Amygdala (tissue), 56 donors: Measurements from ENCODE around the gene LRRC75B.
"Not testable (repeated sequence)": the region's sequence is repeated elsewhere in the genome, so short reads cannot be mapped to it uniquely, and the experiment has no call there.

Experiments used
- DNase-seq, 56 donors: peaks; one replicate each; lab custom pipeline; 2025; lab: John Stamatoyannopoulos, UW

LRRC75B gene

DNA sequence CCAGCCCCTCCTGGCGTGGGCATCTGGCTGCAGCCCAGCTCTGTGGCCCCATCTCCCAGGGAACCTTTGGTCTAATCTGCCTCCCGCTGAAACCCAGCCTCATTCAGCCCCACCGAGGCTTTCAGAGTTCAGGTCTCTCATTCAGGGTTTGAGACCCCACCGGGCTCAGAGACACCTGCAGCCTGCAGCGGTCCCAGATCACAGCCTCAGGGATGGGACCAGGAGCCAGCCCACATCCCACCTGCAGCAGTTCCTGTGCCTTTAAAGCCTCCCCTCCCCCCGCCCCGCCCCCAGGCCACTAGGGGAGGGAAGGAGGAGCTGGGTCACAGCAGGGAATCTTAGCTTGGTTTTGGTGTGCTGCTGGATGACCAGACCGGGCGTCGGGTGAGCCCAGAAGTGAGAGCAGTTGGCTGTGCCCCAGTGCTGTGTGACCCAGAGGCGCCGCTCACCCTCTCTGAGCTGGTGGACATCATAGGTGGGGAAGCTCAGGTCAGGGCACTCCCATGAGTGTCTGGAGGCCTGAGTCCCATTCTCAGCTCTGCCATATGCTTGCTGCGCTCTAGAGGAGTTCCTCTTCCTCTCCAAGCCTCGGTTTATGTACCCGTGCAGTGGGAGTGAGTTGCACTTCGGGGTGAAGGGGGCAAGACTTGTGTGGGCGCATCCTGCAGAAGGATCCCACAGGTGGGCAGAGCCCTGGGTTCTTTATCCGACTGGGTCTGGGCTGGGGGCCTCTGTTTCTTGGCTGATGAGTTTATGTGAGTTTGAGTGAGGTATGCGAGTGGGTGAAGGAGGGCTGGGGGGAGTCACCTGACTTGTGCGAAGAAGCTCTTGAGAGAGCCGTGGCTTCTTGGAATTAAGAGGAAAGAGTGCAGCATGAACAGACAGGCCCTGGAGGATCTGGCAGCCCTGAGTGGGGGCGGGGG lies 10.2 kb upstream of the LRRC75B start, which contains the start of gene GGT1:
TSS of gene GGT1 (plus strand) at position 347 of the 923 bp plus-strand sequence. CDS start 7,889 bp downstream, outside the sequence.
- not testable (repeated sequence) for DNase-seq

DNA sequence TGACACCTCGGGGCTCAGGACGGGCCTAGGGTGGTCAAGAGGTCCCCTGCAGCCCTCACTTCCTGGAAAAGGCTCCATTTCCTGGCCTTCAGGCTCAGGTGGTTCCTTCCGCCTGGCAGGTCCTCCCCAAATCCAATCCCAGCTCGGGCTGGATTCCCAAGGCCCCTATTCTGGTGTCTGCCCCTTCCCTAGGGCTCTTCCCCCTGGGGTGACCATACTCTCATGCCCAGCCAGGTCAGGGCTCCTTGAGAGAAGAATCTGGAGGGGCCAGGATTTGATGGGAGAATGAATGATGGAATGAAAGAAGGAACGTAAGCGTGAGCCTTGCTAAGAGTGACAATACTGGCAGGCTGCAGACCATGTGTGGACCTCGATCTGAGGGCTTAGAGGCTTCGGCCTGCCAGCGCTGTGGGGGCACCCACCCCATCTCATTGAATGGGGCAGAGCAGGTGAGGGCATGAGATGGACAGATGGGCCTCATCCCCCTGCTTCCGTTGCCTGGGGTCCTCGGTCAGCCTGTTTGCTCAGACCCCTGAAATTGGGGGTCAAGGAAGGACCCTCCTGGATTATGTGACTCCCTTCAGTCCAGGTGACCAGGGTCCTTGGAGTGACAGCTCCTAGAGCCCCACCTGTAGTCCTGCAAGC lies 9.4 kb upstream of the LRRC75B start:
- not testable (repeated sequence) for DNase-seq

DNA sequence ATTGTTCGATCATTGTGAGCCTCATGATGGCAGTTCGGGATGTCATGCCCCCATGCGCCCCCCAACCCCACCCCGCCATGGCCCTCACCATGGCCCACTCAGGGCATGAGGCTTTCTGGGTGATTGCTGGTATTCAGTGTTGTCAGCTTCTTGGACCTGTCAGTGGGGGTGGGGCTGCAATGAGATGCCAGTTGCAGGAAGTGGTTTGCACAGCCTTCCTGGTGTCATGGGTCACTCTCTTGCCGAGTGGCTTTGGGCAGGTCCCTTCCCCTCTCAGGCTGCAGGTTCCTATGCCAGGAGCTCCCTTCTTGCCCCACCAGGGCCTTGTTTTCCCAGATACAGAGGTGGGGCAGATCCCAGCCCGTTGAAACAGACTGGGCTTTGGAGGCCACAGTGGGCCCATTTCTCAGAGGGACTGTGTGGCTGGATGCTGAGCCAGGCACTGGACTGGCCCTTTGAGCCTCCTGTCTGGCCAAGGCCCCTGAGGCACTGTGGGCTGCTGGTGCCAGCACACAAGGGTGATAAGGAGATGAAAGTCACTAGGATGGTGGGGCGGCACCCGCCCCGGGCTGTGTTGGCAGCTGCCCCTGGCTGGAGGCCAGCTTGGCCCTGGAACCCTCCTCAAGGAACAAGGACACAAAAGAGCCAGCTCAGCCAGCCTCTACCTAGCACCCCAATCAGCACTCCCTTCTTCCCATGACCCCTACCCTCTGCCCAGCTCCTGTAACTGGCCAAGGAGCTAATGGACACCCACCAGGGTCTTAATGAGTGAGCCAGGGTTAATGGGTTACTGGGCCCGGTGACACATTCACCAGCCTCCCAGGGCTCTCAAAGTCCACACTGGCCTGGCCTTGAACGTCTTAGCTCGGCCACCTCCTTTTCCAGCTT lies 8.6 kb upstream of the LRRC75B start:
- DNase-seq, result peak in 2 of 56 donors; percentile 17 to 68

DNA sequence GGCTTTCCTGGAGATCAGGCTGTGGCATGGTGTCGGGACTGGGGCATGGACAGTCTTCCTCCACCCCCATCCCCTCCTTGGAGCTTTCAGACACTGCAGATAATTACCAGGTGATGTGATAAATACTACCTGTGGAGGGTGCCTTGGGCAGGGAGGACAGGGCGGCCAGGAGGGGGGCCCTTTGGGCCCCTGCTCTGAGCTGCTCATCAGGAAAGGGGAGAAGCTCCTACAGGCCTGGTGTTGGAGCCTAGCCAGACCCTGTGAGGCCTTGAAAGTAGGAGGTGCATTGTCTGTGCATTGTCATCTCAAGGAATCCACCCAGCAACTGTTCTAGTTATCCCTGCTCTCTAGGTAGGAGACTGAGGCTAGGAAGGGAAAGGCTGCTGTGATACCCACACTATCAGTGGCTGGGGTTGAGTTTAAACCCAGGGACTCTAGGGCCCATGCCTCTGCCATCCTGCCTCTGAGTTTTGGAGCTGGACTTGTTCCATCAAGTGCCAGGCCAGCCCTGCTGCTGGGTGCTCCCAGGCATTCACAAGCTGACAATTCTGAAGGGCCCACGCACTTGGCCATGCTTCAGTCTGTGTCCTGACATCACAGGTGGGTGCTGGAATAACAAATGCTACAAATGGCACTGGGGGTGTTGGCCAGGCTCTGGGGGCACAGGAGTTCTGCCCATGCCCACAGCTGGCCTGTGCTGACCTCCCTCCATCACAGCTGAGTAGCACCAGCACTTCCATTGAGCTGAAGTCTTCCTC lies 7.3 kb upstream of the LRRC75B start:
- DNase-seq, result not testable (repeated sequence)

DNA sequence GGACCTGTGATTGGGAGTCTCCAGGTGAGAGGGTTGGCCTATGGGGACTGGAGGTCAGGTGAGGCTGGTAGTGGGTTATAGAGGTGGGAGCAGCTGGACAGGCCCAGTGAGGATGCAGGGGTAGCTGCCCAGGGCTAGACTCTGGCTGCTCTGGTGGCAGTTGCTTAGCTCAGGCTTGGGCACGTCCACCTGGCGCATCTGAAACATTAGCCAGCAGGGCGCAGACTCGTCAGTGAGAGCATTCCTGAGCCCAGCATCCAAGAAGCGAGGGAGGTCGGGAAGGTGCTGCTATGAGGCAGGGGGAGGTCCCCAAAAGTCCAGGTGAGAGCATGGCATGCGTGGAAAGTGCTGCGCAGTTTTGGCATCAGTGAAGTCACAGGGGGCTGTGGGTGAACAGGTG lies 6.6 kb upstream of the LRRC75B start:
- DNase-seq, result no peak

DNA sequence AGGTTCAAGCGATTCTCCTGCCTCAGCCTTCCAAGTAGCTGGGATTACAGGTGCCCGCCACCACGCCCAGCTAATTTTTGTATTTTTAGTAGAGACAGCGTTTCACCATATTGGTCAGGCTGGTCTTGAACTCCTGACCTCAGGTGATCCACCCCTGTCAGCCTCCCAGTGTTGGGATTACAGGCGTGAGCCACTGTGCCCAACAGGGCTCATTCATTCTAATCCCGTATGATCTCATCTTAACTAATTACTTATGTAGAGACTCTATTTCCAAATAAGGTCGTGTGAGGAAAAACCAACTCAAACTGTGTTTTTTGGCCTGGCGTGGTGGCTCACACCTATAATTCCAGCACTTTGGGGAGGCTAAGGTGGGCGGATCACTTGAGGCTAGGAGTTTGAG lies 4.2 kb upstream of the LRRC75B start:
- not testable (repeated sequence) for DNase-seq

DNA sequence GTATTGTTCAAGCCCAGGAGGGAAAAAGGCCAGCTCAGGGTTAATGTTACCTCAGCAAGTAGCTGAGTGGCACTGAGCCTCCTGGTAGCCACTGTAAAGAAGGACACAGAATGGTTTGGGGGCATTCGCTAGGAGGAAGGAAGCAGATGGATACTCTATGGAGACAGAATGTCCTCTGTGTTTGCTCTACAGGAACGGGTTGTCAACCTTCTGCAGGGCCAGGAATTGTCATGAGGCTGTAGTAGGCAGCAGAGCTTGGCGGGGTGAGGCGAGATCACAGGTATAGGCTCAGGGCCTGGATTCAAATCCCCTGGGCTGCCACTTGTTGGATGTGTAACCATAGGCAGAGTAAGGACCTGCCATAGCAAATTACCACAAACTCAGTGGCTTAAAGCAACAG lies 3.0 kb upstream of the LRRC75B start:
- no peak for DNase-seq

DNA sequence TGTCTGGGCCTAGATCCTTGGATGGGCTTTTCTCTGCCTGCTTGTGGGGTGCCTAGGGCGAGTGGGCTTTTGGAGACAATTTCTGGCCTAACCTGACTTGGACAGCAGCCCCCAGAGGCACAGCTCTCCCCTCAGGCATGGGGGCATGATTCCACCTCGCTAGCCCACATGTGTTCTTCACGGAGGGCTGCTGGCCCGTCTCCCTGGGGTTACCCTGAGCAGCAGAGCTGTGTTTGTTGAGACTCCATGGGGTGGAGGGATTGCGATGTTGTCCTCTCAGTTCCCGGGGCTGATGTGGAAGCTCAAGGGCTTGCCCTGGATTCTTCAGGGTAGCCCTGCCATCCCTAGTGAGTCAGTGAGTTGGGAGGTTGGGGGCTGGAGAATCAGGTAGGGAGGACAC lies 2.4 kb upstream of the LRRC75B start:
- no peak for DNase-seq

DNA sequence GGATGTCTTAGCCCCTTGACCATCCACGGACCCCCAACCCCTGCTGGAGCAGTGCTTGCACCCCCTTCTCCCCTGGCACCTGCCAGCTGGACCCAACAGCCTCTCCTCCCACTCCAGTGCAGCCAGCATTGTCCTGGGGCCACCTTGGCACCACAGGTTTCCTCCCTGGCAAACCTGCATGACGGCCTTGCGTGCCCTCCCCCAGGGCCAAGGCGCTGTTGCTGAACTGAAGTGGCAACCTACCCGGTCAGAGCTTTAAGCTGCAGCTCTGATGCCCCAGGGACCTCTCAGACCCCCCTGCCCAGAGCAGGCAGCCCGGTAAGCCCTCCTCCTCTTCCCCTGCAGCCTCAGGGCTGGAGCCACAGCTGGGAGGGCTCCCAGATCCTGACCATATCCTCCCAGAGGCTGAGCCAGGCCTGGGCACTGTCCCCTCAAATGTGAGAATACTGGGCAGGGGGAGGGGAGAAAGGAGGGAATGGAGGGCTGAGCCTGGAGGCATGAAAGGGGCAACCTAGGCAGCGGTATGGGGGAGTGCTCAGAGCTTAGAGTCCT lies 1.8 kb upstream of the LRRC75B start:
- no peak for DNase-seq

DNA sequence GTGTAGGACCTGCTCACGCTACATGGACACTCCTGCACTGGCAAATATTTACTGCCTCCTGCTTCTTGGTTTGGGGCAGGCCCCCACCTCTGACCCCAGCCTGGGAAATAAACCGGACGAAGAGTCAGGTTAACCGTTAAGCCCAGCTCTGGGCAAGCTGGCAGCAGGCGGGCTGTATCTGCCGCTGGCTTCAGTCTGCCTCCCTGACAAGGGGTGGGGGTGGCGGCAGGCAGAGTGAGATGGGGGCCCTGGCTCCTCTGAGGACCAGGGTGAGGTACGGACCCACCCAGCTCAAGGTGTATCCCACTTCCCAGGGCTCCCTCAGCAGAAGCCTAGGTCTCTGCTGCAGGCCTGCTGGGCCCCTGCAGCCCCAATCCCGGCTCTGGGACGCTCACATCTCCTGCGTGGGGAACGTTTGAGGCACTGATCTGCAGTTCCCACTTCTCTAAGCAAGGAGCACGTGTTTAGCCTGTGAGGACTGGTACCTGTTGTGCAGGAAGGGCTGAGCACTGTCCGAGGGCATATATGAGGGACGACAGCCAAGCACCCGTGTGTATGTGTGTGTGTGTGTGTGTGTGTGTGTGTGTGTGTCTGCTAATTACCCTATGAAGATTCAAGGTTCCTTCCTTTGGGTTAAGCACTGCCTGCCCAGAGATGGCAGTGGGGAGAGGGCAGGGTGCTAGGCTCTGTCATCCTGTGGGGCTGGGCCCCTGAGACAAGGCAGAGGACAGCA lies 1.1 kb upstream of the LRRC75B start:
- no peak for DNase-seq

DNA sequence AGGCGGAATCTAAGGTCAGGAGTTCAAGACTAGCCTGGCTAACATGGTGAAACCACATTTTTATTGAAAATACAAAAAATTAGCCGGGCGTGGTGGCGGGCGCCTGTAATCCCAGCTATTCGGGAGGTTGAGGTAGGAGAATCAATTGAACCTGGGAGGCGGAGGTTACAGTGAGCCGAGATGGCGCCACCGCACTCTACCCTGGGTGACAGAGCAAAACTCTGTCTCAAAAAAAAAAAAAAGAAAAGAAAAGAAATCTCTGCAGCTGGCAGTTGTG lies 624 bp upstream of the LRRC75B start:
- not testable (repeated sequence) for DNase-seq

DNA sequence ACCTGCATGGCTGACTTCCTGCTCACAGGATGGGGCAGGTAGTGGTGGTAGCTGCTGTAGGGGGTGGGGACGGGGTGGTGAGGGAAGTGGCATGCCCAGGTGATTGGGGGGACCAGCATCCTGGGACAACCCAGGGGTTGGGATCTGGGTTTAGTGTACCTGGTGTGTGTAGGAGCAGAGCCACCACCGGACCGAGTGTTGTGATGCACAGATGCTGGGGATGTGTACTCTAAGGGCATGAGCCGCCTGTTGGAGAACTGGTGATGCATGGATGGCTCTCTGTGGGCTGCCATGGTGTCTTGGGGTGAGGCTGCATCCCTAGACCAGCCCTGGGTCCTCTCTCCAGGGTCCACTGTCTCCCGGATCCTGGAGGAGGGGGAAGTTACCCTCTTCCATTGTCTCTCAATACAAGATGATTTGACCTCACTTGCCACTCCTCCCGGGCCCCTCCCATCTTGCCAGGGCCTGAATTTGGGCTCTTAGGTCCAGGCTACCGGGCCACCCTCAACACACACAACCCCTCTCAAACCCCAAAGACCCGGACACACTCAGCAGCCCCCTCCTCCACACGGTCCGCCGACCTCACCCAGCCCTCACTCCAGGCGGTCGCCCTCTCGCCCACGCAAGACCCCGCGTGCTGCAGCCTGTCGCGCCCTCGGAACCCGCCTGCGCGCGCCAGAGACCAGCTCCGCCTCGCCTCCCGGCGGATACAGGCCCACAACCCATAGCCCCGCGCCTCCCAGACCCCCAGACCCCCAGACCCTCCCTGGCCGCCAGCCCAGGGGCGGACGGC lies 619 bp downstream of the LRRC75B start:
- peak in 2 of 56 donors; percentile 48 to 53 for DNase-seq

DNA sequence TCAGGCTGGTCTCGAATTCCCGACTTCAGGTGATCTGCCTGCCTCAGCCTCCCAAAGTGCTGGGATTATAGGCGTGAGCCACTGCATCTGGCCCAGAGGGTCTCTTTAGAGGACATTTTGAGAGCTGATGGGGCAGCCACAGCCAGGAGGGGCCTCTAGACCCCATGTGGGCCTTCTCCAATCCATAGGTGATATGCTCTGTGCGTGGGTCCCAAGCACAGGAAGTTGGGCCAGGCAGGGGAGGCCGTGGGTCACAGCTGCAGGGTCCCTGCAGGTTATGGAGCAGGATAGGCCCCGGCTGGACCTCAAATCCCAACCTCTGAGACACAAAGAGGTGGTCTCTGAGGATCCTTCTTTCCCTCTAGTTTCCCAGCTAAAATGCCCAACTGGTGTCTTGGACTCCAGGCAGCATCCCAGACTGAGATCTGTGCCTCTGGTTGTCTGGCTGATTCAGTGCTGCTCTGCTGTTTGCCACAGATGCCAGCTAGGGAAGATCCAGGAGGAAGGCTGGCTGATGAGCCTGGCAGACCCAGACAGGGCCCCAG lies 1.5 kb downstream of the LRRC75B start:
- DNase-seq, result no peak

DNA sequence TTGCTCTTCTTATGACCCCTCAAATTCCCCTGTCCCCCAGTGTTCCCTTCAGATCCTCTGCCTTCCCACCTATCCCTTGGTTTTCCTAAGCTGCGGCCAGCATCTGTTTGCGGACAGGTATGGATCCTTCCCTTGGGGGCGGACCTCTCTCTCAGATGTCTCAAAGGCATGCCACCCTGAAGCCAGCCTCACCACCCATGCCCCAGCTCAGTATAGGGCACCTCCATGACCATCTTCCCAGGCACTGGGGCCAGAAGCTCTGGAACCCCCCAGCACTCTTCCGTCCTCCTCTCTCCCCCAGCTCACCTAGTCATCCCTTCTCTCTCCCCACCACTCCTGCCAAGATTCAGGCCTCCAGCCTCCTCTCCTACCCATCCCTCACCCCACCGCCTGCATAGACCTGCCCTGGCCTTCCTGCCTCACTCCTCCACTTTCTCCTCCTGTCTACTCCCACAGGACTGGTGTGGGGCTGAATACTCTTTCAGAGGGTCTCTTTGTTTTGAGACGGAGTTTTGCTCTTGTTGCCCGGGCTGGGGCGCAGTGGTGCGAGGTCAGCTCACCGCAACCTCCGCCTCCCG lies 2.2 kb downstream of the LRRC75B start:
- DNase-seq, result no peak

DNA sequence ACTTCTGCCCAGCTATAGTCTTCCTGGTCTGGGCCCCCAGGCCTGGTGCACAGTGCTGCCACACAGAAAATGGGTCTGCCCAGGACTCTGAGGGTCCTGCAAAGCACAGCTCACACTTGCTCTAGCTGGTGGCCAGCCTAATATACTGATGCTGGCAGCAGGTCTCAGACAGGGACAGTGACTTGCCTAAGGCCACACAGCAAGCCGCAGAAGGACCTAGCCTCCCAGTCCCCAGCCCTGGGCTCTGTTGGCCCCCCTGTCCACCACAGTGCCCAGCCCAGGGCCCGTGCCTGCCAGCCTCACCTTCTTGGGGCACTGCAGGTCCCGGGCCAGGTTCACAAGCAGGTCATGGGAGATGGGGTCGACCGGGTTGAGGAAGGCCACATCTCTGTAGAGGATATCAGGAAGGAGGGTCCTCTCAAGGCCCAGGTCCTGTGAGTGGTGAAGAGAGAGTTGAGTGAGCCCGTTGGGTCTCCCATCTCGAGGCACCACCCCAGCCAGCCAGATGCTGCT lies 3.3 kb downstream of the LRRC75B start:
- no peak for DNase-seq

DNA sequence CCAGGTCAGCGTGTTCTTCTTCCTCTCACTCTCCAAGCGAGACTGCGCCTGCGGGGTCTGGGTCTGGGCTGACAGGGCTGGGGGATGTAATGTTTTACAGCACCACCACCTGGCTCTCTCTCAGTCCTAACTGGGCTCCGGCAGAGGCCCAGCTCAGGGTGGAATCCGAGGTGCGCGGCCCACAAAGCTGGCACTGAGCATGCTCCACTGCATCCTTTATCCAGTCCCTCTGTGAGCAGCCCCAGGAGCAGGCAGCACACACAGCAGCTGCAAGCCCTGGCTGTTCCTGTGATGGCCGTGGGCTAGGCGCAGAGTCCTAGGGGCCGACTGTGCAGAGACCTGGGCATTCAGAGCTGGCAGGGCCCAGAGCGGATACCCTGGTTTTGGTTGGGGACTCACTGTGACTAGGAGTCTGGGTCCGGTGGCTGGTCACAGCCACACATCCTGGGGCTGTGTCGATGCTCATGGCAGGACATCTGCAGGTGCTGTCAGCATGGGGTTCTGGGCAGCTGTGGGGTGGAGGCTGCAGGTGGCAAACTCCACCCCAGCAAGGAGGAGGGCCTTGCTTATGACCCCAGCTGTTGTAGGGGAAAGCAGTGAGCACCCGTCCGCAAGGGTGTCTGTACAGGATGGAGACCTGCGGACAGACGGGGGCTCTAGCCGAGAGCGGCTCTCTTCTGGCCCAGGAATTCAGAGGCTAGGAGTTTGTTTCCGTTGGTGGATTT lies 4.0 kb downstream of the LRRC75B start:
- peak in 5 of 56 donors; percentile 64 to 72 (median 70) for DNase-seq

DNA sequence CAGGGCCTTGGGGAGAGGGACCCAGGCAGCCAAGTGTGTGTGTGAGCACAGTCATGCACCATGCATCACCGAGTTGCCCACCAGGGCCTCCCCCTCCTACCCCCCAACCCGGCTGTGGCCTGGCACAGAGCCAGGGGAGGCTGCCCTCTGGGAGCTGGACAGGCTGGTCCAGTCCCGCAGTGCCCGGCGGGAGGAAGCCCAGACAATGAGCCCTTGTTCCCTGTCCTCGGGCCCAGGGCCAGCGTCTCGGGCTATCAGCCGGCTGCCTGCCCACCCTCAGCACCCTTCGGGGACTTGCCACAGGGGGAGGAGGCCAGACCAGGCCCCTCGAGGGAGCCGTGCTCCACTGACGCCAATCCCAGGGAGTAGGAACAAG lies 4.5 kb downstream of the LRRC75B start:
- peak in 55 of 56 donors; percentile 35 to 96 (median 86) for DNase-seq
